HG02870 (cell line): ENCODE results near the gene UNC93B1.
"Not testable (repeated sequence)": the region's sequence is repeated elsewhere in the genome, so short reads cannot be mapped to it uniquely, and the experiment has no call there.

Experiments used
- ATAC-seq: cut with Tn5 transposase; IDR thresholded peaks from one replicate; pipeline ENCODE4 v1.9.1; 2021; ENCODE audit warnings: mild to moderate bottlenecking, moderate library complexity; ENCODE audit not compliant: unreplicated experiment

Gene UNC93B1

DNA sequence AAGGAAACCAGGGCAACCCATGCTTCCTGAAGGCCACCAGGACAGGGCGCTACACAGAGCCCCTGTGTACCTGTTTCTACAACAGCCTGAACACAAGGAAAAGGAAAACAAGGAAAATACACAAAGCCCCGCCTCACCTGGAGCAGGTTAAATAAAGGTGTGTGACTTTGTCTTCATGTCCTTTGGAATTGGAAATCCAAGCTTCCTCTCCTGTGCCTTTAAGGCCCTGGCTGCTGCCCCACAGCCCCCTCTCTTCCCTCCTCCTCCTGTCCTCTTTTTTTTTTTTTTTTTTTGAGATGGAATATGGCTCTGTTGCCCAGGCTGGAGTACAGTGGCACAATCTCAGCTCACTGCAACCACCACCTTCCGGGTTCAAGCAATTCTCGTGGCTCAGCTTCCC lies 57.5 kb downstream of the UNC93B1 start:
- ATAC-seq: not testable (repeated sequence)

DNA sequence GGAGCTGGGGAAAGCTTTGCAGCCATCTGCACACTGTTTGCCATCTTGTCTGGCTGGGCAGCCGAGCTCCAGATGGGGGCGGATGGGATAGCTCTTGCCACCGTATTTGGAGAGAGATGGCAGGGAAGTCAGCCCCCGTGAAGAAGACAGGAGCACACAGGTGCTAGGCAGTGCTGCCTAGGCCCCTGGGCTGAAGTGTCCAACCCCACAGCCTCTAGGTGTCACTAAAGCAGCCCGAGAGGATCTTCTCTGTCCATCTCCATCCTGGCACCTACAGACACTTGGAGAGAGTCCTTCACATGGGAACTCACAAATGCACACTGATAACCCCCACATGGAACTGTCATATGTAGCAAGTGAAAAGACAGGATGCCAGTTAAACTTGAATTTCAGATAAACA lies 60.5 kb downstream of the UNC93B1 start:
- ATAC-seq: not testable (repeated sequence)
